GM19397 (cell line): ENCODE data around the gene MRPL36.

Experiments
- ATAC-seq: cut with Tn5 transposase; IDR thresholded peaks from one replicate; pipeline ENCODE4 v1.9.1; 2021; ENCODE audit warnings: mild to moderate bottlenecking, moderate library complexity; ENCODE audit not compliant: unreplicated experiment

The MRPL36 gene

GRCh38 chr5:1751864-1752822, 47.5 kb downstream of the MRPL36 start:
- no peak for ATAC-seq

- no peak for ATAC-seq
Measured at GRCh38 chr5:1751026-1751863, 48.4 kb downstream of the MRPL36 start.

GRCh38 chr5:1750469-1750868, 49.2 kb downstream of the MRPL36 start:
- no peak for ATAC-seq

- no peak for ATAC-seq
Measured at GRCh38 chr5:1749346-1750124, 50.1 kb downstream of the MRPL36 start.

- ATAC-seq: no peak
Measured at GRCh38 chr5:1748845-1749244, 50.8 kb downstream of the MRPL36 start.
